Measurements from ENCODE around the gene DCAF8L1.

DNA sequence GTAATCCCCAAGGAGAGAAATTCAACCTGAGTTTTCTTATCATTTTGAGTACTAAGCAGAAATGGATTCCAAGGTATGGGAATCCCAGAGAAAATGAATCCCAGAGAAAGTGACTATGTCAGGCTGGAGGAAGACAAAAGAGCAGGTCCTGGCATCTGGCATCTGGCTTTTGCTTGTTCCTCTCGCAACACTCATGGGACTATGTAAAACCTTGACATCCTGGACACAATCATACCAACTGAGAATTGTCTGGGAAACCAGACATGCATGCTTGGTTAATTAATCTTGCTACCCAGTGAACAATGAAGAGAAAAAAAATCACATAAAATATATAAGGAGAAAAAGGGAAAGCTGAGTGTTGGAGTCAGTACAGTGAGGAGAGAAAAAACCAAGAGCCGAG, 12.9 kb downstream of the DCAF8L1 start:
- TF ChIP-seq, protein P1, sequence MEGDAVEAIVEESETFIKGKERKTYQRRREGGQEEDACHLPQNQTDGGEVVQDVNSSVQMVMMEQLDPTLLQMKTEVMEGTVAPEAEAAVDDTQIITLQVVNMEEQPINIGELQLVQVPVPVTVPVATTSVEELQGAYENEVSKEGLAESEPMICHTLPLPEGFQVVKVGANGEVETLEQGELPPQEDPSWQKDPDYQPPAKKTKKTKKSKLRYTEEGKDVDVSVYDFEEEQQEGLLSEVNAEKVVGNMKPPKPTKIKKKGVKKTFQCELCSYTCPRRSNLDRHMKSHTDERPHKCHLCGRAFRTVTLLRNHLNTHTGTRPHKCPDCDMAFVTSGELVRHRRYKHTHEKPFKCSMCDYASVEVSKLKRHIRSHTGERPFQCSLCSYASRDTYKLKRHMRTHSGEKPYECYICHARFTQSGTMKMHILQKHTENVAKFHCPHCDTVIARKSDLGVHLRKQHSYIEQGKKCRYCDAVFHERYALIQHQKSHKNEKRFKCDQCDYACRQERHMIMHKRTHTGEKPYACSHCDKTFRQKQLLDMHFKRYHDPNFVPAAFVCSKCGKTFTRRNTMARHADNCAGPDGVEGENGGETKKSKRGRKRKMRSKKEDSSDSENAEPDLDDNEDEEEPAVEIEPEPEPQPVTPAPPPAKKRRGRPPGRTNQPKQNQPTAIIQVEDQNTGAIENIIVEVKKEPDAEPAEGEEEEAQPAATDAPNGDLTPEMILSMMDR (IDR thresholded peaks at IDR 0.05), result no peak
- no peak for TF ChIP-seq POLR2A (IDR thresholded peaks at IDR 0.05)
